NOMO-1 treated with dmso at 0.1 percent for 144 hours (cell line): ENCODE results near the gene OR10A5.
"Not testable (repeated sequence)": the region's sequence is repeated elsewhere in the genome, so short reads cannot be mapped to it uniquely, and the experiment has no call there.

Experiments used
- DNase-seq: peaks from one replicate; lab custom pipeline; 2025; ENCODE audit not compliant: unreplicated experiment; lab: John Stamatoyannopoulos, UW

OR10A5 gene

GRCh38 chr11:6871278-6871677 is 25.8 kb downstream of the OR10A5 start:
- DNase-seq, result no peak

- DNase-seq, result no peak
Observed at GRCh38 chr11:6875761-6876160, 30.3 kb downstream of the OR10A5 start.

GRCh38 chr11:6876325-6876724 is 30.8 kb downstream of the OR10A5 start, which contains the start of gene OR10A4:
OR10A4 (plus strand) TSS chr11:6876625; CDS start chr11:6876648, 23 bp downstream.
- no peak for DNase-seq

- DNase-seq, result no peak
Observed at GRCh38 chr11:6876914-6877313, 31.4 kb downstream of the OR10A5 start.

GRCh38 chr11:6882751-6883150 is 37.3 kb downstream of the OR10A5 start:
- no peak for DNase-seq

- not testable (repeated sequence) for DNase-seq
Observed at GRCh38 chr11:6887711-6888110, 42.2 kb downstream of the OR10A5 start.

GRCh38 chr11:6888830-6889229 is 43.3 kb downstream of the OR10A5 start:
- DNase-seq, result no peak

GRCh38 chr11:6889835-6890234 is 44.4 kb downstream of the OR10A5 start:
- DNase-seq, result no peak

- DNase-seq, result no peak
Observed at GRCh38 chr11:6892400-6892799, 46.9 kb downstream of the OR10A5 start, which contains the start of gene OR2D2. OR2D2 (minus strand) TSS chr11:6892500; CDS start chr11:6892500, 0 bp downstream.

GRCh38 chr11:6894097-6894496 is 48.6 kb downstream of the OR10A5 start:
- no peak for DNase-seq

GRCh38 chr11:6895010-6895409 is 49.5 kb downstream of the OR10A5 start:
- no peak for DNase-seq
